Neural cell (in vitro differentiated cells): ENCODE data around the gene ASB14. TPM values are rescaled to one million over a fixed set of nuclear protein-coding genes. Genes with fewer than 3 reads are reported as not detected.

ENCODE experiments used
- H2AFZ ChIP-seq: fragments of 200-600, 300-800 bp; sonication (generic), shearing (Covaris generic); 2 replicates; pipeline ENCODE4 v1.6.0; 2014; ENCODE audit warnings: low read depth, mild to moderate bottlenecking, antibody characterized with exemption, low read length, moderate library complexity
- H3F3A ChIP-seq: fragments of 200-600 bp; shearing (Covaris generic); 2 replicates; pipeline ENCODE4 v1.6.1; 2016; ENCODE audit warnings: mild to moderate bottlenecking, moderate library complexity, mixed read lengths, antibody characterized with exemption, low read length; ENCODE audit not compliant: insufficient read depth, poor library complexity, severe bottlenecking
- H3K27ac ChIP-seq: fragments of 200-600, 300-800 bp; sonication (generic), shearing (Covaris generic); 2 replicates; pipeline ENCODE4 v1.5.1; 2014; ENCODE audit warnings: mild to moderate bottlenecking, low read length, moderate library complexity
- H3K27me3 ChIP-seq: fragments of 300-800, 200-600 bp; sonication (generic), shearing (Covaris generic); 2 replicates; pipeline ENCODE4 v1.6.0; 2014; ENCODE audit warnings: mild to moderate bottlenecking, low read depth, low read length, moderate library complexity; ENCODE audit not compliant: insufficient read depth
- H3K36me3 ChIP-seq: fragments of 300-800, 200-600 bp; sonication (generic), shearing (Covaris generic); 2 replicates; pipeline ENCODE4 v1.5.1; 2014; ENCODE audit warnings: mild to moderate bottlenecking, antibody characterized with exemption, low read length, moderate library complexity; ENCODE audit not compliant: insufficient read depth
- H3K4me2 ChIP-seq: fragments of 300-800, 200-600 bp; sonication (generic), shearing (Covaris generic); 2 replicates; pipeline ENCODE4 v1.6.0; 2014; ENCODE audit warnings: mild to moderate bottlenecking, low read length
- H3K4me3 ChIP-seq: fragments of 300-800, 200-600 bp; sonication (generic), shearing (Covaris generic); 2 replicates; pipeline ENCODE4 v1.5.1; 2014; ENCODE audit warnings: mild to moderate bottlenecking, low read length, moderate library complexity
- H3K79me2 ChIP-seq: fragments of 200-600 bp; shearing (Covaris generic); replicated peaks from 2 replicates; pipeline ENCODE4 v1.6.0; 2014; ENCODE audit warnings: mild to moderate bottlenecking, low read length, moderate library complexity; ENCODE audit not compliant: insufficient read depth
- H3K9ac ChIP-seq: fragments of 300-800, 200-600 bp; sonication (generic), shearing (Covaris generic); 2 replicates; pipeline ENCODE4 v1.6.1; 2016; ENCODE audit warnings: mild to moderate bottlenecking, low read length, mixed read lengths
- H3K9me2 ChIP-seq: fragments of 200-600 bp; shearing (Covaris generic); 2 replicates; pipeline ENCODE4 v1.6.1; 2016; ENCODE audit warnings: mild to moderate bottlenecking, low read length, mixed read lengths; ENCODE audit not compliant: insufficient read depth
- H3K9me3 ChIP-seq: fragments of 200-600, 300-800 bp; sonication (generic), shearing (Covaris generic); 2 replicates; pipeline ENCODE4 v1.6.1; 2016; ENCODE audit warnings: mild to moderate bottlenecking, mixed run types, low read length, moderate library complexity, mixed read lengths
- H4K20me1 ChIP-seq: fragments of 200-600 bp; shearing (Covaris generic); 2 replicates; pipeline ENCODE4 v1.6.1; 2016; ENCODE audit warnings: mild to moderate bottlenecking, mixed run types; ENCODE audit not compliant: insufficient read depth
- EP300 ChIP-seq: fragments of 450-650 bp; conservative IDR thresholded peaks from 2 replicates; pipeline ENCODE4 v1.6.1; 2014; ENCODE audit warnings: antibody characterized with exemption, mild to moderate bottlenecking, moderate library complexity; ENCODE audit not compliant: poor library complexity, severe bottlenecking
- MXI1 ChIP-seq: fragments of 450-650 bp; conservative IDR thresholded peaks from 2 replicates; pipeline ENCODE4 v1.6.1; 2014; ENCODE audit warnings: antibody characterized with exemption, mild to moderate bottlenecking; ENCODE audit not compliant: poor library complexity, severe bottlenecking
- POLR2AphosphoS5 ChIP-seq: IDR thresholded peaks from 2 replicates; pipeline ENCODE4 v1.6.1; 2012
- RAD21 ChIP-seq: fragments of 450-650 bp; conservative IDR thresholded peaks from 2 replicates; pipeline ENCODE4 v1.6.1; 2014; ENCODE audit warnings: antibody characterized with exemption, mild to moderate bottlenecking, moderate library complexity
- REST ChIP-seq: IDR thresholded peaks from 2 replicates; pipeline ENCODE4 v1.6.1; 2012; ENCODE audit warnings: borderline replicate concordance
- SMC3 ChIP-seq: fragments of 450-650 bp; conservative IDR thresholded peaks from 2 replicates; pipeline ENCODE4 v1.6.1; 2014; ENCODE audit warnings: antibody characterized with exemption, mild to moderate bottlenecking, moderate library complexity; ENCODE audit not compliant: poor library complexity
- TAF1 ChIP-seq: IDR thresholded peaks from 2 replicates; pipeline ENCODE4 v1.6.1; 2012; ENCODE audit warnings: low read depth
- polyA plus RNA-seq: library from polyadenylated mRNA; depleted of rRNA; stranded (reverse); fragments of >200 nt; gene quantifications from 2 replicates; pipeline ENCODE4 v1.2.3, GENCODE V29; 2014

The ASB14 gene
- polyA plus RNA-seq, 1 donor from 2014 or later = 0.51 TPM

GRCh38 chr3:57227930-57228751 is 64.3 kb downstream of the ASB14 start:
- Histone ChIP-seq H3F3A (no peaks in the 10 kb centered on the region), H3K79me2 (peaks cover 38% of the 10 kb centered on the region), H3K27ac (peak overlapping the region; percentile 67), H3K36me3 (no peaks in the 10 kb centered on the region), H2AFZ (peak overlapping the region; percentile 47), H4K20me1 (peaks cover 4% of the 10 kb centered on the region), H3K27me3 (no peaks in the 10 kb centered on the region), H3K4me3 (peak overlapping the region; percentile 82), H3K9me2 (no peaks in the 10 kb centered on the region), H3K9ac (peak overlapping the region; percentile 79), H3K4me2 (peak overlapping the region; percentile 91), H3K9me3 (no peaks in the 10 kb centered on the region)
- TF ChIP-seq TAF1 (peak; percentile 22), RAD21 (no peak), MXI1 (peak; percentile 46)

GRCh38 chr3:57227204-57227929 is 65.1 kb downstream of the ASB14 start, which contains the start of gene APPL1:
Gene APPL1, plus strand, starts transcription at chr3:57227729. Its CDS starts 155 bp downstream, at chr3:57227884.
- peak within 1 kb of the TSS; percentile 67 for H3K27ac ChIP-seq
- no peaks in the 10 kb centered on the region for H3K9me2 ChIP-seq
- H3K4me3 ChIP-seq = peak within 1 kb of the TSS; percentile 82
- H3K36me3 ChIP-seq = no peaks in the 10 kb centered on the region
- no peaks in the 10 kb centered on the region for H3F3A ChIP-seq
- peak within 1 kb of the TSS; percentile 79 for H3K9ac ChIP-seq
- peak within 1 kb of the TSS; percentile 47 for H2AFZ ChIP-seq
- peak within 1 kb of the TSS; percentile 91 for H3K4me2 ChIP-seq
- H3K9me3 ChIP-seq = no peaks in the 10 kb centered on the region
- TF ChIP-seq TAF1 (peak; percentile 19), MXI1 (peak; percentile 59), SMC3 (peak; percentile 29), EP300 (no peak), POLR2AphosphoS5 (peak; percentile 86), REST (no peak)
- no peaks in the 10 kb centered on the region for H3K27me3 ChIP-seq
- H3K79me2 ChIP-seq = peaks cover 36% of the 10 kb centered on the region
- H4K20me1 ChIP-seq = peaks cover 4% of the 10 kb centered on the region

- H3K27me3 ChIP-seq = no peaks in the 10 kb centered on the region
- H3K9me2 ChIP-seq = no peaks in the 10 kb centered on the region
- peaks cover 4% of the 10 kb centered on the region for H4K20me1 ChIP-seq
- H3K9me3 ChIP-seq = no peaks in the 10 kb centered on the region
- H3K9ac ChIP-seq = no peak overlapping the region
- H3F3A ChIP-seq = no peaks in the 10 kb centered on the region
- no peak overlapping the region for H2AFZ ChIP-seq
- H3K36me3 ChIP-seq = no peaks in the 10 kb centered on the region
- H3K27ac ChIP-seq = no peak overlapping the region
- peaks cover 24% of the 10 kb centered on the region for H3K79me2 ChIP-seq
- TF ChIP-seq REST (no peak), TAF1 (no peak), EP300 (no peak), RAD21 (no peak), MXI1 (no peak), SMC3 (no peak)
- no peak overlapping the region for H3K4me3 ChIP-seq
- H3K4me2 ChIP-seq = no peak overlapping the region
Observed at GRCh38 chr3:57226176-57226575, 66.3 kb downstream of the ASB14 start.
